GM18502 (cell line): ENCODE measurements around the gene CHSY1.

ENCODE experiments used
- ATAC-seq: cut with Tn5 transposase; IDR thresholded peaks from one replicate; pipeline ENCODE4 v1.9.1; 2021; ENCODE audit warnings: mild to moderate bottlenecking; ENCODE audit not compliant: unreplicated experiment, poor library complexity

The CHSY1 gene

GRCh38 chr15:101246824-101247745 lies 4.8 kb downstream of the CHSY1 start:
- ATAC-seq: no peak

- ATAC-seq: no peak
Observed at GRCh38 chr15:101246391-101246790, 5.5 kb downstream of the CHSY1 start.

GRCh38 chr15:101244889-101245668 lies 6.8 kb downstream of the CHSY1 start:
- no peak for ATAC-seq

GRCh38 chr15:101244036-101244781 lies 7.6 kb downstream of the CHSY1 start:
- no peak for ATAC-seq

- ATAC-seq: no peak
Observed at GRCh38 chr15:101243420-101243819, 8.4 kb downstream of the CHSY1 start.

- no peak for ATAC-seq
Observed at GRCh38 chr15:101242999-101243336, 8.9 kb downstream of the CHSY1 start.

GRCh38 chr15:101242160-101242998 lies 9.5 kb downstream of the CHSY1 start:
- peak; percentile 84 for ATAC-seq

- no peak for ATAC-seq
Observed at GRCh38 chr15:101240358-101240757, 11.5 kb downstream of the CHSY1 start.

- ATAC-seq: no peak
Observed at GRCh38 chr15:101239724-101240136, 12.1 kb downstream of the CHSY1 start.

GRCh38 chr15:101237251-101237650 lies 14.6 kb downstream of the CHSY1 start:
- no peak for ATAC-seq

GRCh38 chr15:101233651-101234280 lies 18.1 kb downstream of the CHSY1 start:
- no peak for ATAC-seq

GRCh38 chr15:101232677-101233076 lies 19.2 kb downstream of the CHSY1 start:
- no peak for ATAC-seq

- no peak for ATAC-seq
Observed at GRCh38 chr15:101228313-101228712, 23.5 kb downstream of the CHSY1 start.

GRCh38 chr15:101225658-101226057 lies 26.2 kb downstream of the CHSY1 start:
- ATAC-seq: no peak

- no peak for ATAC-seq
Observed at GRCh38 chr15:101221902-101222301, 29.9 kb downstream of the CHSY1 start.

GRCh38 chr15:101220060-101220459 lies 31.8 kb downstream of the CHSY1 start:
- no peak for ATAC-seq

GRCh38 chr15:101219441-101219840 lies 32.4 kb downstream of the CHSY1 start:
- ATAC-seq: no peak

GRCh38 chr15:101217446-101217845 lies 34.4 kb downstream of the CHSY1 start:
- ATAC-seq: no peak

- no peak for ATAC-seq
Observed at GRCh38 chr15:101216100-101216499, 35.7 kb downstream of the CHSY1 start.
